GM19239 (cell line): ENCODE data around the gene C11orf58.

ENCODE experiments used
- DNase-seq: peaks from one replicate; pipeline ENCODE4 v3.0.0; 2011; ENCODE audit warnings: low spot score; ENCODE audit not compliant: insufficient read length
- FAIRE-seq: peaks from 2 replicates; lab custom pipeline; 2011; peaks lifted over from hg19 to GRCh38; lab: Jason Lieb, UNC

Gene C11orf58

GRCh38 chr11:16799221-16799620 is 60.8 kb downstream of the C11orf58 start:
- no peak for DNase-seq
- FAIRE-seq = no peak

DNA sequence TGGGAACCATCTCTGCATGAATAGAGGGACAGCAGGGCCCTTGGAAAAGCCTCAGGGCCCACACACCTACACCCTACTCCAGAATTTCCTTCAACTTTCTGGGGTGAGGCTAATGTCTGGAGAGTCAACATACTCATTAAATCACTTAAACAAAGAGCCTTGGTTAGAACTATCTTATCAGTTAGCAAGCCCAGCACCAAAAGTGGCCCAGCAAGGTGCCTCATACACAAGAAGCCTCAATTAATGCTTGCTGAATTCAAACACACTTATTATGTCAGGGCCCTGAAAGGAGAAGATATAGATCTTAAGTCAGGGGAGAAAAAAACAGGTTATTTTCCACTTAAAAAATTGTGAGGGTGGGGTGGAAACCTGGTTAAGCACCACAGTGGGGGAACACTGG is 61.4 kb downstream of the C11orf58 start:
- FAIRE-seq (no peak), DNase-seq (no peak)

DNA sequence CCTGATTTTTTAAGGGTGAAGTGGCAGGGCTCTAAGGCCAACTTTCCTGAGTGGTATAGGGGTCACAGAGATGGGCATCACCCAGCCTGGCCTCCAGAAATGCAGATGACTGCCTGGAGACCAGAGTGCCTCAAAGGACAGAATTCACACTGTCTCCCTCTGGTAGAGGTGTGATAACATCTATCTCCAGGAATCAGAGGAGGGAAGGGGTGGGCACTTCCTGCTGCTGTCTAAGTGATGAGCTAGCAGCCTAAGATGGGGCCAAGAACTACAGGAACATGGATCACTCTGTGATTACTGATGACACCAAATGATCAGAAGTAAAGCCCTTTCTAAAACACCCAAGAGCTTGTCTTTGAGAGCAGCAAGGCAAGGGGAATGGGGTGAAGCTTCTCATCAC is 61.9 kb downstream of the C11orf58 start:
- FAIRE-seq (no peak), DNase-seq (no peak)

DNA sequence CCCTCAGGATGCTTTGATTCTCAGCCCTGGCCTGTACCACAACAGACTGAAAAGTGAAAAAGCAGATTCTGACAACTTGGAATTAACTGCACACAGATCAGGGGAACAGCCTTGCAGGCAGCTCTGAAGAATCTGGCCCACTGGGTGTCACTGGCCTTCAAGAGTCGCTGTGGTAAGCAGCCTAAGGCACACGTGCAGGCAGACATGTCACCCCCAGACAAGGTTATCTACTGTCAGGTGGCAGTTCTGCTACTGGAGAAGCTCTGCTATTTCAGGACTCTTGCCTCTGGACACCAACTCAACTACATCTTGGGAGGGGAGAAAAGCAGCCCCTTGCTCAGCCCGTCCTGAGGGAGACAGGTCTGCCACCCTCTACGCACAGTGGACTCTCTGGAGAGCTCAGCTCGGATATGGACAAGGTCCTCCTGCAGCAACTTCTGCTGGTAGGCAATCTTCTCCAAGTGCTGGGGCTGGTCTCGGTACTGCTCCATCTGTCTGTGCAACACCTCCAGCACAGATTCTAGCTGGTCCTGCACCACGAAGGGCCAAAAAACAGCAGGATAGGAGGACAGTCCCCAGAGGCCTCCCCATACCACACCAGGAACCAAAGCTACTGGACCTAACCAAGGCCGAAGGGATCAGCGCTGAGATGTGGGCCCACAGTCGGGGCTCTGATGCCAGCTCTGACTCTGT is 63.0 kb downstream of the C11orf58 start:
- no peak for FAIRE-seq
- DNase-seq = no peak

GRCh38 chr11:16804104-16804947 is 65.9 kb downstream of the C11orf58 start:
- DNase-seq (no peak), FAIRE-seq (no peak)

GRCh38 chr11:16805938-16806337 is 67.5 kb downstream of the C11orf58 start:
- DNase-seq = no peak

DNA sequence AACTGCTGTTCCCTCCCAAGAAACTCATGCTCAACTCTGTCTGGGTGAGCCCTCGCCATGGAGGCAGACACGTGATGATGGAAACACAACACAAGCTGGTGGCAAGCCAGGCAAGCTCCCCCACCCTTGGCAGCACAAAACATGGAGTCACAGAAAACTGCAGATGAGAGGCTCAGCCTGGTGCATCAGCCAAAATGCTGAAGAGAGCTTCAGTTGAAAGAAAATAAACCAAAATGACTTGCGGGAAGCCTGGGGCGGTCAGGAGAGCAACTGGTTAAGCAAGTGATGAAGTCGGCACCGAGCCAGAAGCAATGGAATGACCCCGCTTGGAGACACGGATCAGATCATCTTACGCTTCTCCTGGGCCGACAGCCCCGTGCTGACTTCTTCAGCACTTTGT is 68.3 kb downstream of the C11orf58 start:
- FAIRE-seq = no peak
- DNase-seq = no peak

More at GRCh38 chr11:16805938-16806337, 67.5 kb downstream of the C11orf58 start:
- no peak for FAIRE-seq

DNA sequence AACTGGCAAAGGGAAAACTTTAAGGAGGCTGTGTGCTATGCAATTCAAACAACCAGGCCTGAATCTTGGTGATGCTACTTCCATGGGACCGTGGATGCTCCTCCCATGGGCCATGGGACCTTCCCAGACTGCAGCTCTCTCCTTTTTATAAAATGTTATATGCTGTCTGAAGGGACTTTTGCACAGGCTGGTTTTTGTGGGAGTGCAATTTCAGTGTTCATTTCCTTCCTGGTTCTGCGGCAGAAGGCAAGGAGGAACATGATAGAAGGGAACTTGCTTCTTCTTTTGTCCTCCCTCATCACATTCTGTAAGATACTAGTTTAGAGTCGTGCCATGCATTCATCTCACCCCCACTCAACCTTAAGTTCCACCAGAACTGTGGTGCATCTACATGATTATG is 68.9 kb downstream of the C11orf58 start:
- DNase-seq (no peak), FAIRE-seq (no peak)
